Measurements from ENCODE around the gene MAP3K10. TPM values are rescaled to one million over a fixed set of nuclear protein-coding genes. Genes with fewer than 3 reads are reported as not detected.

MAP3K10 gene
- total RNA-seq, 2 donors from 2014 or later = 35.2 to 39.3 TPM

- Mint-ChIP-seq H3K9me3 (peaks cover 4% of the 10 kb centered on the region), H3K4me3 (no peak overlapping the region), H3K27me3 (ENCODE audit: insufficient read depth) (peaks cover 62% of the 10 kb centered on the region), H3K27ac (no peak overlapping the region), H3K36me3 (ENCODE audit: low read depth) (no peaks in the 10 kb centered on the region), H3K4me1 (no peaks in the 10 kb centered on the region)
- H3K4me3 ChIP-seq (ENCODE audit: low read length) = no peak overlapping the region
- no peak for DNase-seq
- H3K9me3 ChIP-seq (ENCODE audit: control insufficient read depth, low read length) = no peaks in the 10 kb centered on the region
- no peak for TF ChIP-seq CTCF (conservative IDR thresholded peaks at IDR 0.05)
- 58 to 64% methylated on average over 8 of the region's 8 CpGs for WGBS, 2 experiments (ENCODE audit: insufficient coverage in 1 of 2, insufficient read length in 1 of 2)
- H3K9ac ChIP-seq (ENCODE audit: extremely low read depth, low read length, poor library complexity, severe bottlenecking) = no peak overlapping the region
- H3K27me3 ChIP-seq (ENCODE audit: control insufficient read depth, insufficient read depth, low read length, poor library complexity, severe bottlenecking) = peaks cover 52% of the 10 kb centered on the region
- no peaks in the 10 kb centered on the region for H3K4me1 ChIP-seq (ENCODE audit: control insufficient read depth, insufficient read depth, low read length)
- H3K36me3 ChIP-seq (ENCODE audit: control insufficient read depth, insufficient read depth, low read length) = no peaks in the 10 kb centered on the region
- H3K27ac ChIP-seq (ENCODE audit: low read depth, low read length) = no peak overlapping the region
Measured at GRCh38 chr19:40219721-40220276, 28.6 kb downstream of the MAP3K10 start.

- Mint-ChIP-seq H3K27me3 (ENCODE audit: insufficient read depth) (peaks cover 71% of the 10 kb centered on the region), H3K9me3 (peaks cover 4% of the 10 kb centered on the region), H3K4me1 (no peaks in the 10 kb centered on the region), H3K36me3 (ENCODE audit: low read depth) (no peaks in the 10 kb centered on the region), H3K27ac (no peak overlapping the region), H3K4me3 (no peak overlapping the region)
- 89 to 94% methylated on average over 9 of the region's 9 CpGs for WGBS, 2 experiments (ENCODE audit: insufficient coverage in 1 of 2, insufficient read length in 1 of 2)
- Histone ChIP-seq H3K36me3 (ENCODE audit: control insufficient read depth, insufficient read depth, low read length) (no peaks in the 10 kb centered on the region), H3K27me3 (ENCODE audit: control insufficient read depth, insufficient read depth, low read length, poor library complexity, severe bottlenecking) (peaks cover 52% of the 10 kb centered on the region), H3K9ac (ENCODE audit: extremely low read depth, low read length, poor library complexity, severe bottlenecking) (no peak overlapping the region), H3K9me3 (ENCODE audit: control insufficient read depth, low read length) (no peaks in the 10 kb centered on the region), H3K27ac (ENCODE audit: low read depth, low read length) (no peak overlapping the region), H3K4me1 (ENCODE audit: control insufficient read depth, insufficient read depth, low read length) (no peaks in the 10 kb centered on the region), H3K4me3 (ENCODE audit: low read length) (no peak overlapping the region)
- TF ChIP-seq CTCF (conservative IDR thresholded peaks at IDR 0.05) = no peak
- no peak for DNase-seq
Measured at GRCh38 chr19:40220674-40221073, 29.4 kb downstream of the MAP3K10 start.

GRCh38 chr19:40221858-40222619 lies 30.8 kb downstream of the MAP3K10 start:
- Histone ChIP-seq H3K36me3 (ENCODE audit: control insufficient read depth, insufficient read depth, low read length) (no peaks in the 10 kb centered on the region), H3K4me1 (ENCODE audit: control insufficient read depth, insufficient read depth, low read length) (no peaks in the 10 kb centered on the region), H3K27ac (ENCODE audit: low read depth, low read length) (no peak overlapping the region), H3K9me3 (ENCODE audit: control insufficient read depth, low read length) (no peaks in the 10 kb centered on the region), H3K27me3 (ENCODE audit: control insufficient read depth, insufficient read depth, low read length, poor library complexity, severe bottlenecking) (peaks cover 40% of the 10 kb centered on the region), H3K4me3 (ENCODE audit: low read length) (no peak overlapping the region), H3K9ac (ENCODE audit: extremely low read depth, low read length, poor library complexity, severe bottlenecking) (no peak overlapping the region)
- H3K27ac Mint-ChIP-seq = no peak overlapping the region
- no peaks in the 10 kb centered on the region for H3K36me3 Mint-ChIP-seq (ENCODE audit: low read depth)
- peaks cover 68% of the 10 kb centered on the region for H3K27me3 Mint-ChIP-seq (ENCODE audit: insufficient read depth)
- peaks cover 4% of the 10 kb centered on the region for H3K9me3 Mint-ChIP-seq
- TF ChIP-seq CTCF (conservative IDR thresholded peaks at IDR 0.05) = peak; percentile 92
- H3K4me3 Mint-ChIP-seq = no peak overlapping the region
- H3K4me1 Mint-ChIP-seq = no peaks in the 10 kb centered on the region
- WGBS, 2 experiments (ENCODE audit: insufficient coverage in 1 of 2, insufficient read length in 1 of 2) = 78 to 81% methylated on average over 27 to 41 of the region's 41 CpGs
- DNase-seq = peak; percentile 94
